HG03060 (cell line): ENCODE data around the gene SLC2A8.

Experiments used
- ATAC-seq: cut with Tn5 transposase; IDR thresholded peaks from one replicate; pipeline ENCODE4 v1.9.1; 2021; ENCODE audit warnings: low read depth, moderate number of reproducible peaks; ENCODE audit not compliant: unreplicated experiment

Gene SLC2A8

GRCh38 chr9:127451858-127452656 lies 55.1 kb downstream of the SLC2A8 start:
- no peak for ATAC-seq

GRCh38 chr9:127452691-127453090 lies 55.7 kb downstream of the SLC2A8 start:
- no peak for ATAC-seq

GRCh38 chr9:127455324-127455992 lies 58.5 kb downstream of the SLC2A8 start:
- ATAC-seq, result no peak

GRCh38 chr9:127457191-127457878 lies 60.4 kb downstream of the SLC2A8 start:
- no peak for ATAC-seq
